ENCODE results near the gene DLX3. TPM values are rescaled to one million over a fixed set of nuclear protein-coding genes. Genes with fewer than 3 reads are reported as not detected.

Gene DLX3
- total and polyA plus RNA-seq, 2 experiments from 2014 or later = 0.63 to 2.1 TPM

- H3K36me3 ChIP-seq = no peaks in the 10 kb centered on the region
- no peak for DNase-seq (ENCODE audit: low read depth in 1 of 2, low spot score in 1 of 2)
- peak overlapping the region; percentile 11 for H3K4me3 ChIP-seq
- H3K27ac ChIP-seq = no peak overlapping the region
- TF ChIP-seq, protein P1, sequence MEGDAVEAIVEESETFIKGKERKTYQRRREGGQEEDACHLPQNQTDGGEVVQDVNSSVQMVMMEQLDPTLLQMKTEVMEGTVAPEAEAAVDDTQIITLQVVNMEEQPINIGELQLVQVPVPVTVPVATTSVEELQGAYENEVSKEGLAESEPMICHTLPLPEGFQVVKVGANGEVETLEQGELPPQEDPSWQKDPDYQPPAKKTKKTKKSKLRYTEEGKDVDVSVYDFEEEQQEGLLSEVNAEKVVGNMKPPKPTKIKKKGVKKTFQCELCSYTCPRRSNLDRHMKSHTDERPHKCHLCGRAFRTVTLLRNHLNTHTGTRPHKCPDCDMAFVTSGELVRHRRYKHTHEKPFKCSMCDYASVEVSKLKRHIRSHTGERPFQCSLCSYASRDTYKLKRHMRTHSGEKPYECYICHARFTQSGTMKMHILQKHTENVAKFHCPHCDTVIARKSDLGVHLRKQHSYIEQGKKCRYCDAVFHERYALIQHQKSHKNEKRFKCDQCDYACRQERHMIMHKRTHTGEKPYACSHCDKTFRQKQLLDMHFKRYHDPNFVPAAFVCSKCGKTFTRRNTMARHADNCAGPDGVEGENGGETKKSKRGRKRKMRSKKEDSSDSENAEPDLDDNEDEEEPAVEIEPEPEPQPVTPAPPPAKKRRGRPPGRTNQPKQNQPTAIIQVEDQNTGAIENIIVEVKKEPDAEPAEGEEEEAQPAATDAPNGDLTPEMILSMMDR (IDR thresholded peaks at IDR 0.05; ENCODE audit: low read depth, low read length) = no peak
- H3K27me3 ChIP-seq = peaks cover 98% of the 10 kb centered on the region
- no peaks in the 10 kb centered on the region for H3K9me3 ChIP-seq (ENCODE audit: low read depth)
- H3K4me1 ChIP-seq (ENCODE audit: low read depth) = peaks cover 4% of the 10 kb centered on the region
Measured at GRCh38 chr17:49972486-49973270, 22.3 kb downstream of the DLX3 start.

- Histone ChIP-seq H3K27ac (no peak overlapping the region), H3K4me3 (peak overlapping the region; percentile 11), H3K4me1 (ENCODE audit: low read depth) (peaks cover 4% of the 10 kb centered on the region), H3K27me3 (peaks cover 98% of the 10 kb centered on the region), H3K9me3 (ENCODE audit: low read depth) (no peaks in the 10 kb centered on the region), H3K36me3 (no peaks in the 10 kb centered on the region)
- TF ChIP-seq, protein P1 (IDR thresholded peaks at IDR 0.05; ENCODE audit: low read depth, low read length) = no peak
- peak; percentile 23 to 29 for DNase-seq (ENCODE audit: low read depth in 1 of 2, low spot score in 1 of 2)
Measured at GRCh38 chr17:49971848-49972485, 23.1 kb downstream of the DLX3 start.

- Histone ChIP-seq H3K36me3 (no peaks in the 10 kb centered on the region), H3K4me3 (no peak overlapping the region), H3K27ac (no peak overlapping the region), H3K4me1 (ENCODE audit: low read depth) (peaks cover 4% of the 10 kb centered on the region), H3K9me3 (ENCODE audit: low read depth) (no peaks in the 10 kb centered on the region), H3K27me3 (peaks cover 100% of the 10 kb centered on the region)
- TF ChIP-seq, protein P1 (IDR thresholded peaks at IDR 0.05; ENCODE audit: low read depth, low read length) = no peak
- DNase-seq (ENCODE audit: low read depth in 1 of 2, low spot score in 1 of 2) = no peak
Measured at GRCh38 chr17:49971199-49971847, 23.7 kb downstream of the DLX3 start.

DNA sequence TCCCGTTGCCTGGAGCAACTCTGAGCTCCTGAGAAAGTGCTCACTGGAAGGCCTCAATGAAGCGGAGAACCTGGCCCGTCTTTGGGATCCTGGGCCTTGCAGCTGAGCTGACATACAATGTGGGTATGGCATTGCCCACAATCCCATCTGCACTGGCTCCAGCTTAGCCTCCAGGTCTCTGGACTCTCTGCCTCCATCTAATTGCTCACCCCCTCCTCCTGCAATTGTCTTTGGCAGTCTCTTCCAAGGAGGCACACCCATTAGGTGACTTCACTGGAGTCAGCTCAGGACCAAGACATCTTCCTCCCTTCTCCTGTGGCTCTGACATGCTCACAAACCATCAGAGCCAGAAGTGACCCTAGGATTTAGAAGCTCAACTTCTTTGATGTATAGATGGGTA, 24.5 kb downstream of the DLX3 start:
- Histone ChIP-seq H3K27me3 (peaks cover 100% of the 10 kb centered on the region), H3K4me3 (no peak overlapping the region), H3K9me3 (ENCODE audit: low read depth) (no peaks in the 10 kb centered on the region), H3K27ac (no peak overlapping the region), H3K36me3 (no peaks in the 10 kb centered on the region), H3K4me1 (ENCODE audit: low read depth) (peaks cover 4% of the 10 kb centered on the region)
- DNase-seq (ENCODE audit: low read depth in 1 of 2, low spot score in 1 of 2) = no peak
- TF ChIP-seq, protein P1 (IDR thresholded peaks at IDR 0.05; ENCODE audit: low read depth, low read length) = no peak

- Histone ChIP-seq H3K4me1 (ENCODE audit: low read depth) (peaks cover 4% of the 10 kb centered on the region), H3K4me3 (no peak overlapping the region)
Measured at GRCh38 chr17:49969795-49970389, 25.1 kb downstream of the DLX3 start.

More at GRCh38 chr17:49969795-49970389, 25.1 kb downstream of the DLX3 start:
- Histone ChIP-seq H3K27me3 (peaks cover 100% of the 10 kb centered on the region), H3K36me3 (no peaks in the 10 kb centered on the region), H3K9me3 (ENCODE audit: low read depth) (no peaks in the 10 kb centered on the region), H3K27ac (no peak overlapping the region)
- no peak for DNase-seq (ENCODE audit: low read depth in 1 of 2, low spot score in 1 of 2)
- TF ChIP-seq, protein P1 (IDR thresholded peaks at IDR 0.05; ENCODE audit: low read depth, low read length) = no peak
